H9 (cell line): Measurements from ENCODE around the gene GRK4. TPM values are rescaled to one million over a fixed set of nuclear protein-coding genes. Genes with fewer than 3 reads are reported as not detected.
A peak's percentile ranks its signal among the peaks of the same experiment; 100 is the strongest.

Experiments
- DNase-seq: peaks from one replicate; pipeline ENCODE4 v3.0.0-alpha.2; 2017
- H2AFZ ChIP-seq: one replicate; pipeline ENCODE4 v1.6.1; 2013; ENCODE audit warnings: mild to moderate bottlenecking, low read length, control low read depth, moderate library complexity
- H2AK5ac ChIP-seq: 2 replicates; pipeline ENCODE4 v1.6.1; 2013; ENCODE audit warnings: low read length, control low read depth, mixed read lengths; ENCODE audit not compliant: insufficient read length
- H2BK120ac ChIP-seq: one replicate; pipeline ENCODE4 v1.6.1; 2013; ENCODE audit warnings: low read depth, mild to moderate bottlenecking, low read length, control low read depth, inconsistent platforms; ENCODE audit not compliant: poor library complexity, severe bottlenecking
- H2BK12ac ChIP-seq: 2 replicates; pipeline ENCODE4 v1.6.1; 2013; ENCODE audit warnings: low read length, control low read depth, mixed read lengths, low read depth; ENCODE audit not compliant: insufficient read length
- H2BK15ac ChIP-seq: 2 replicates; pipeline ENCODE4 v1.6.1; 2013; ENCODE audit warnings: low read depth, low read length, control low read depth
- H2BK20ac ChIP-seq: one replicate; pipeline ENCODE4 v1.6.1; 2013; ENCODE audit warnings: low read depth, mild to moderate bottlenecking, low read length, control low read depth, inconsistent platforms; ENCODE audit not compliant: poor library complexity, severe bottlenecking
- H2BK5ac ChIP-seq: 2 replicates; pipeline ENCODE4 v1.6.1; 2013; ENCODE audit warnings: low read length, control low read depth, mixed read lengths; ENCODE audit not compliant: insufficient read length
- H3K14ac ChIP-seq: 2 replicates; pipeline ENCODE4 v1.6.1; 2013; ENCODE audit warnings: low read length, control low read depth; ENCODE audit not compliant: insufficient read depth
- H3K18ac ChIP-seq: 2 replicates; pipeline ENCODE4 v1.6.1; 2013; ENCODE audit warnings: low read depth, mild to moderate bottlenecking, mixed read lengths, low read length, control low read depth; ENCODE audit not compliant: insufficient read length
- H3K23ac ChIP-seq: 2 replicates; pipeline ENCODE4 v1.6.1; 2013; ENCODE audit warnings: low read length, control low read depth, mixed read lengths, low read depth; ENCODE audit not compliant: insufficient read length
- H3K23me2 ChIP-seq: 2 replicates; pipeline ENCODE4 v1.6.1; 2013; ENCODE audit warnings: low read depth, mild to moderate bottlenecking, mixed read lengths, low read length, control low read depth; ENCODE audit not compliant: insufficient read length, poor library complexity, severe bottlenecking
- H3K27ac ChIP-seq: 2 replicates; pipeline ENCODE4 v1.5.1; 2013; ENCODE audit warnings: low read length, control low read depth, mixed read lengths, low read depth; ENCODE audit not compliant: insufficient read length
- H3K27me3 ChIP-seq: 2 replicates; pipeline ENCODE4 v1.6.1; 2013; ENCODE audit warnings: low read length, control low read depth, inconsistent platforms; ENCODE audit not compliant: insufficient read depth
- H3K4ac ChIP-seq: 2 replicates; pipeline ENCODE4 v1.6.1; 2013; ENCODE audit warnings: low read depth, mild to moderate bottlenecking, control low read depth, inconsistent platforms, low read length, moderate library complexity
- H3K4me1 ChIP-seq: 2 replicates; pipeline ENCODE4 v1.6.1; 2013; ENCODE audit warnings: low read length, control low read depth, inconsistent platforms; ENCODE audit not compliant: insufficient read depth
- H3K4me2 ChIP-seq: 2 replicates; pipeline ENCODE4 v1.6.1; 2013; ENCODE audit warnings: low read length, control low read depth, mixed read lengths; ENCODE audit not compliant: insufficient read length, insufficient read depth
- H3K56ac ChIP-seq: 2 replicates; pipeline ENCODE4 v1.6.1; 2013; ENCODE audit warnings: low read depth, mild to moderate bottlenecking, mixed read lengths, low read length, control low read depth; ENCODE audit not compliant: insufficient read length
- H3K79me1 ChIP-seq: 2 replicates; pipeline ENCODE4 v1.6.1; 2013; ENCODE audit warnings: low read depth, mild to moderate bottlenecking, moderate library complexity, low read length, control low read depth, inconsistent platforms; ENCODE audit not compliant: insufficient read depth, poor library complexity, severe bottlenecking
- H3K79me2 ChIP-seq: 2 replicates; pipeline ENCODE4 v1.6.1; 2013; ENCODE audit warnings: low read length, control low read depth, inconsistent platforms; ENCODE audit not compliant: insufficient read depth
- H3K9ac ChIP-seq: 2 replicates; pipeline ENCODE4 v1.6.1; 2013; ENCODE audit warnings: low read length, control low read depth, mixed read lengths; ENCODE audit not compliant: insufficient read length; ENCODE audit errors: extremely low read depth
- H3K9me3 ChIP-seq: one replicate; pipeline ENCODE4 v1.6.1; 2013; ENCODE audit warnings: low read depth, low read length, inconsistent platforms; ENCODE audit not compliant: control insufficient read depth
- H3T11ph ChIP-seq: one replicate; pipeline ENCODE4 v1.6.1; 2013; ENCODE audit warnings: mild to moderate bottlenecking, low read length, control low read depth, inconsistent platforms
- H4K20me1 ChIP-seq: one replicate; pipeline ENCODE4 v1.6.1; 2013; ENCODE audit not compliant: control insufficient read depth, insufficient read length, insufficient read depth
- H4K5ac ChIP-seq: 2 replicates; pipeline ENCODE4 v1.6.1; 2013; ENCODE audit warnings: low read depth, mild to moderate bottlenecking, mixed read lengths, low read length, control low read depth; ENCODE audit not compliant: insufficient read length
- H4K8ac ChIP-seq: replicated peaks from 2 replicates; pipeline ENCODE4 v1.6.1; 2013; ENCODE audit warnings: low read length, control low read depth, mixed read lengths, low read depth; ENCODE audit not compliant: insufficient read length
- H4K91ac ChIP-seq: 2 replicates; pipeline ENCODE4 v1.6.1; 2013; ENCODE audit warnings: low read depth, mild to moderate bottlenecking, moderate library complexity, mixed read lengths, low read length, control low read depth; ENCODE audit not compliant: insufficient read length
- H3K27ac Mint-ChIP-seq, 3 experiments: 2 replicates in 2 of 3; 3 replicates in 1 of 3; pipeline ENCODE4 v1.8.0; 2020 to 2021; ENCODE audit warnings: mixed read lengths in 3 of 3, mild to moderate bottlenecking in 1 of 3, moderate library complexity in 1 of 3
- H3K27me3 Mint-ChIP-seq: 2 replicates; pipeline ENCODE4 v1.8.0; 2021; ENCODE audit warnings: low read depth, mild to moderate bottlenecking, moderate library complexity, mixed read lengths
- H3K36me3 Mint-ChIP-seq, 3 experiments: 2 replicates in 2 of 3; 3 replicates in 1 of 3; pipeline ENCODE4 v1.8.0; 2020 to 2021; ENCODE audit warnings: low read depth in 3 of 3, mixed read lengths in 3 of 3; ENCODE audit not compliant: insufficient read depth in 1 of 3
- H3K4me1 Mint-ChIP-seq, 2 experiments: 2 replicates each; pipeline ENCODE4 v1.8.0; 2020; ENCODE audit warnings: mixed read lengths in 2 of 2
- H3K4me3 Mint-ChIP-seq, 2 experiments: 2 replicates in 1 of 2; 3 replicates in 1 of 2; pipeline ENCODE4 v1.8.0; 2020 to 2021; ENCODE audit warnings: mild to moderate bottlenecking in 2 of 2, mixed read lengths in 2 of 2, moderate library complexity in 1 of 2
- H3K9me3 Mint-ChIP-seq, 2 experiments: 2 replicates in 1 of 2; 3 replicates in 1 of 2; pipeline ENCODE4 v1.8.0; 2020; ENCODE audit warnings: mild to moderate bottlenecking in 2 of 2, mixed read lengths in 2 of 2, moderate library complexity in 1 of 2
- WGBS: extraction: QIAGEN DNeasy Blood & Tissue Kit; methylation state at CpG from one replicate; pipeline ENCODE4 v1.1.7; 2013; ENCODE audit warnings: missing lambda C conversion rate, low lambda C conversion rate, mixed read lengths; ENCODE audit not compliant: insufficient read length; ENCODE audit errors: extremely low coverage; 5-methylcytosine and 5-hydroxymethylcytosine counted together
- total RNA-seq: library from RNA; stranded (reverse); gene quantifications from 2 replicates; pipeline ENCODE4 v1.2.1, GENCODE V29; 2021
- TF ChIP-seq, protein P1 (sequence below): fragments of 200-600 bp; sonication (generic); conservative IDR thresholded peaks from 3 replicates; pipeline ENCODE4 v1.8.0; 2021; ENCODE audit warnings: antibody characterized with exemption, mild to moderate bottlenecking

GRK4 gene
- total RNA-seq, 1 experiment from 2014 or later = 4.8 TPM

DNA sequence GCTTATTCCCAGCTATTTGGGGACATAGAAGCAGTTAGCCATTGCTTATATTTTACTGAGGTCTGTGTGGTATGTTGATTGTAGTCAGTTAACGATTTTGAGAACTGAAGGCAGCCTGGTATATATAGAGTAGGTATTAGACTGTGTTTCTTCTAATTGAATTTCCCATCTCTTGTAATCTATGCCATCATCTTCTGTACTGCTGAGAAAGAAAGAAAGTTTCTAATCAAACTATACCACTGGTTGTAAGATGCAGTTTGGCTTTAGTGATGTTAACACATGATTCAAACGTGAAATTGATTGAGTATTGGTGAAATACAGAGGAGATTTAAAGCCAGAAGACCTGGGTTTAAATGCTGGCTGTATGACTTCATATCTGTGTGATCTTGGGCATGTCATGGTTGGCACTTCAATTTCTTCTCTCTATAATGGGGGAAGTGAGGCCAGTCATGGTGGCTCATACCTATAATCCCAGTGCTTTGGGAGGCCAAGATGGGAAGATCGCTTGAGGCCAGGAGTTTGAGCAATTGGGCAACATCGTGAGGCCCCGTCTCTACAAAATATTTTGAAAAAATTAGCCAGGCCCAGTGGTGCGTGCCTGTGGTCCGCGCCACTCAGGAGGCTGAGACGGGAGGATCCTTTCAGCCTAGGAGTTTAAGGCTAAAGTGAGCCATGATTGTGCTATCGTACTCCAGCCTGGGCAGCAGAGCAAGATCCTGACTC lies 122.7 kb downstream of the GRK4 start:
- H4K91ac ChIP-seq = no peak overlapping the region
- H3K4me3 Mint-ChIP-seq = no peak overlapping the region
- peaks cover 9 to 36% (median 26%) of the 10 kb centered on the region in 3 experiments; a peak in 6 of 7 replicates for H3K36me3 Mint-ChIP-seq
- no peak overlapping the region for H3K56ac ChIP-seq
- H3K4me2 ChIP-seq = no peak overlapping the region
- H3K23ac ChIP-seq = no peak overlapping the region
- no peaks in the 10 kb centered on the region for H3K4me1 ChIP-seq
- no peak for DNase-seq
- no peak overlapping the region for H2AFZ ChIP-seq
- no peak overlapping the region for H2AK5ac ChIP-seq
- H4K8ac ChIP-seq = no peak overlapping the region
- no peaks in the 10 kb centered on the region for H3K27me3 ChIP-seq
- H3K4ac ChIP-seq = no peak overlapping the region
- H4K20me1 ChIP-seq = no peaks in the 10 kb centered on the region
- H3K18ac ChIP-seq = no peak overlapping the region
- no peaks in the 10 kb centered on the region for H3K4me1 Mint-ChIP-seq
- H2BK15ac ChIP-seq = no peak overlapping the region
- no CpG with 5 or more reads among the region's 10 CpGs for WGBS
- H3T11ph ChIP-seq = no peak overlapping the region
- H3K27ac Mint-ChIP-seq = peak overlapping the region in 2 of 3 experiments; percentile 70 to 71; a peak in 1 of 7 replicates
- H4K5ac ChIP-seq = no peak overlapping the region
- TF ChIP-seq, protein P1, sequence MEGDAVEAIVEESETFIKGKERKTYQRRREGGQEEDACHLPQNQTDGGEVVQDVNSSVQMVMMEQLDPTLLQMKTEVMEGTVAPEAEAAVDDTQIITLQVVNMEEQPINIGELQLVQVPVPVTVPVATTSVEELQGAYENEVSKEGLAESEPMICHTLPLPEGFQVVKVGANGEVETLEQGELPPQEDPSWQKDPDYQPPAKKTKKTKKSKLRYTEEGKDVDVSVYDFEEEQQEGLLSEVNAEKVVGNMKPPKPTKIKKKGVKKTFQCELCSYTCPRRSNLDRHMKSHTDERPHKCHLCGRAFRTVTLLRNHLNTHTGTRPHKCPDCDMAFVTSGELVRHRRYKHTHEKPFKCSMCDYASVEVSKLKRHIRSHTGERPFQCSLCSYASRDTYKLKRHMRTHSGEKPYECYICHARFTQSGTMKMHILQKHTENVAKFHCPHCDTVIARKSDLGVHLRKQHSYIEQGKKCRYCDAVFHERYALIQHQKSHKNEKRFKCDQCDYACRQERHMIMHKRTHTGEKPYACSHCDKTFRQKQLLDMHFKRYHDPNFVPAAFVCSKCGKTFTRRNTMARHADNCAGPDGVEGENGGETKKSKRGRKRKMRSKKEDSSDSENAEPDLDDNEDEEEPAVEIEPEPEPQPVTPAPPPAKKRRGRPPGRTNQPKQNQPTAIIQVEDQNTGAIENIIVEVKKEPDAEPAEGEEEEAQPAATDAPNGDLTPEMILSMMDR = no peak
- H3K79me2 ChIP-seq = peaks cover 8% of the 10 kb centered on the region; the same call in 1 of the 2 replicates
- no peaks in the 10 kb centered on the region for H3K27me3 Mint-ChIP-seq
- H2BK20ac ChIP-seq = no peak overlapping the region
- no peak overlapping the region for H2BK12ac ChIP-seq
- H3K9me3 ChIP-seq = no peaks in the 10 kb centered on the region
- H3K23me2 ChIP-seq = no peaks in the 10 kb centered on the region
- no peak overlapping the region for H2BK5ac ChIP-seq
- H3K9ac ChIP-seq = no peak overlapping the region
- no peak overlapping the region for H2BK120ac ChIP-seq
- H3K79me1 ChIP-seq = no peaks in the 10 kb centered on the region
- no peak overlapping the region for H3K27ac ChIP-seq
- H3K9me3 Mint-ChIP-seq = no peaks in the 10 kb centered on the region
- no peak overlapping the region for H3K14ac ChIP-seq
